Mammary epithelial cell (primary cell): ENCODE measurements around the gene ARFIP1.

Experiments
- CTCF ChIP-seq, 2 donors: IDR thresholded peaks in 1 of 2; conservative IDR thresholded peaks in 1 of 2; 2 replicates each; pipeline ENCODE4 v1.5.1; 2011 to 2012; ENCODE audit warnings: inconsistent platforms in 2 of 2, low read length in 2 of 2, mild to moderate bottlenecking in 2 of 2, control low read depth in 1 of 2, low read depth in 1 of 2; ENCODE audit not compliant: insufficient read depth in 1 of 2; ENCODE audit errors: extremely low read depth in 1 of 2
- EZH2 ChIP-seq: IDR thresholded peaks from 2 replicates; pipeline ENCODE4 v1.6.1; 2012; ENCODE audit warnings: low read length, inconsistent platforms, borderline replicate concordance

- TF ChIP-seq CTCF (conservative IDR thresholded peaks at IDR 0.05 in 1 of 2, IDR thresholded peaks at IDR 0.05 in 1 of 2; ENCODE audit: extremely low read depth in 1 of 2, insufficient read depth in 1 of 2, low read depth in 1 of 2, low read length in 2 of 2) (no peak), EZH2 (no peak)
These were observed 165.9 kb downstream of the ARFIP1 start for GRCh38 chr4:152945639-152946038.
